Measurements from ENCODE around the gene CACNA1G. TPM values are rescaled to one million over a fixed set of nuclear protein-coding genes. Genes with fewer than 3 reads are reported as not detected.

Gene CACNA1G
- total and polyA plus RNA-seq, 9 donors: 1.0 to 39.1 (median 4.7) TPM

DNA sequence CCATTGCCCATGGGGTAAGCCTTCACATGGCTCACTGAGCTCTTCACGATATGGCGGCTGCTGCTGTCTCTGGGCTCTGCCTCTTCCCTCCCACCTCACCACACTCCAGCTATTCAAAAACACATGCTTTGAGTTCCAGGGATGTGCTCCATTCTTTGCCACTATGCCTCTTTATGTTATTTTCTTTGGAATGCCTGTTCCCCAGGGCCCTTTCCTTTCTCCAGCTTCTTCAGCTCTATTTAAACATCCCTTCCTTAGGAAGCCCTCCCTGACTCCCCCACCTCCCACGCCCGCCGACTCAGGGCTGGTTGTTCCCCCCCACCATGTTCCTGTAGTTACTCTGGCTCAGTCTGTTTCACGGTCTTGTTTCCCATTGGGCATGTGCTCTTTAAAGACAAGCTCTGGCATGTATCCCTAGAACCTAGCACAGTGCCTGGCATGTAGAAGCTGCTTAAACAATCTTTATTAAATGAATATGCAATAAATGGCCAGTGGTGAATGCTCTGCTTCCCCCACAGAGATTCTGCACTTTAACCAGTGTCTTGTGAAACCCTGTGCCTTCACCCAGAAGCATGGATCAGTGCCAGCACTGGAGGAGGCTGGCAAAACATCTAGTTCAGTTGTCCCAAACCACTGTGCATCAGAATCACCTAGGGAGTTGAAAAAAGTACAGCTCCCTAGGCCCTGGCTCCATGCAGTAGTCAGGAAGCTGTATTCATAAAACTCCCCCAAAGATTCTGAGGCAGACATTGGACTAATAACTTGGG lies 45.4 kb upstream of the CACNA1G start:
- H3K4me3 ChIP-seq: no peak overlapping the region
- H3K4me1 ChIP-seq (ENCODE audit: insufficient read depth): peaks cover 33% of the 10 kb centered on the region
- no peaks in the 10 kb centered on the region for H3K9me3 ChIP-seq
- H3K27ac ChIP-seq: peak overlapping the region in 1 of 2 donors; percentile 49
- peak; percentile 55 to 78 (median 68) for DNase-seq
- no peaks in the 10 kb centered on the region for H3K27me3 ChIP-seq
- intact Hi-C loops (cut with DNase I): no loop called here
- TF ChIP-seq, protein P1, sequence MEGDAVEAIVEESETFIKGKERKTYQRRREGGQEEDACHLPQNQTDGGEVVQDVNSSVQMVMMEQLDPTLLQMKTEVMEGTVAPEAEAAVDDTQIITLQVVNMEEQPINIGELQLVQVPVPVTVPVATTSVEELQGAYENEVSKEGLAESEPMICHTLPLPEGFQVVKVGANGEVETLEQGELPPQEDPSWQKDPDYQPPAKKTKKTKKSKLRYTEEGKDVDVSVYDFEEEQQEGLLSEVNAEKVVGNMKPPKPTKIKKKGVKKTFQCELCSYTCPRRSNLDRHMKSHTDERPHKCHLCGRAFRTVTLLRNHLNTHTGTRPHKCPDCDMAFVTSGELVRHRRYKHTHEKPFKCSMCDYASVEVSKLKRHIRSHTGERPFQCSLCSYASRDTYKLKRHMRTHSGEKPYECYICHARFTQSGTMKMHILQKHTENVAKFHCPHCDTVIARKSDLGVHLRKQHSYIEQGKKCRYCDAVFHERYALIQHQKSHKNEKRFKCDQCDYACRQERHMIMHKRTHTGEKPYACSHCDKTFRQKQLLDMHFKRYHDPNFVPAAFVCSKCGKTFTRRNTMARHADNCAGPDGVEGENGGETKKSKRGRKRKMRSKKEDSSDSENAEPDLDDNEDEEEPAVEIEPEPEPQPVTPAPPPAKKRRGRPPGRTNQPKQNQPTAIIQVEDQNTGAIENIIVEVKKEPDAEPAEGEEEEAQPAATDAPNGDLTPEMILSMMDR (IDR thresholded peaks at IDR 0.05): no peak
- TF ChIP-seq POLR2A (IDR thresholded peaks at IDR 0.05): no peak
- TF ChIP-seq EP300 (IDR thresholded peaks at IDR 0.05): no peak
- 8 to 13% (median 13%) methylated on average over 6 of the region's 6 CpGs for WGBS, 3 donors
- no peaks in the 10 kb centered on the region for H3K36me3 ChIP-seq

DNA sequence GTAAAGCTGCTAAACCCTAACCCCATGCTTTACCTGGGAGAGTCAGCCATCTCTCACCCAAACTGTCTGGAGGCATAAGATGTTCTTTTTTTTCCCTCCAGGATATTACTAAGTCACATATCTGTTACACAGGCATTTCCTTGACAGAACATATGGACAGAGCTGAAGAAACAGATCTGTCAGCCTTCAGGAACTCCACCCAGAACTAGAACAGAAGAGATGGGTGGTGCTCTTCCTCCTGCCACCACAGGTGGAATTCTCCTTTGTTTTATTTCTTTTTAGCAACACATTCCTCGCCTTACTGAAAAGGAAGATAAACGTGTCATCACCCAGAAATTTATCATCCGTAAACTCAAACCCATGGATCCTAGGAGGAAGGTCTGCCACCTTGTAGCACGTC lies 43.5 kb upstream of the CACNA1G start:
- no peak overlapping the region for H3K4me3 ChIP-seq
- intact Hi-C loops (cut with DNase I): no loop called here
- 81 to 96% (median 93%) methylated on average over 4 of the region's 4 CpGs for WGBS, 3 donors
- DNase-seq: no peak
- H3K27ac ChIP-seq: peak overlapping the region in 1 of 2 donors; percentile 40
- no peaks in the 10 kb centered on the region for H3K9me3 ChIP-seq
- H3K36me3 ChIP-seq: no peaks in the 10 kb centered on the region
- TF ChIP-seq EP300 (IDR thresholded peaks at IDR 0.05): no peak
- TF ChIP-seq, protein P1 (IDR thresholded peaks at IDR 0.05): no peak
- TF ChIP-seq POLR2A (IDR thresholded peaks at IDR 0.05): no peak
- no peaks in the 10 kb centered on the region for H3K27me3 ChIP-seq
- peaks cover 28% of the 10 kb centered on the region for H3K4me1 ChIP-seq (ENCODE audit: insufficient read depth)

DNA sequence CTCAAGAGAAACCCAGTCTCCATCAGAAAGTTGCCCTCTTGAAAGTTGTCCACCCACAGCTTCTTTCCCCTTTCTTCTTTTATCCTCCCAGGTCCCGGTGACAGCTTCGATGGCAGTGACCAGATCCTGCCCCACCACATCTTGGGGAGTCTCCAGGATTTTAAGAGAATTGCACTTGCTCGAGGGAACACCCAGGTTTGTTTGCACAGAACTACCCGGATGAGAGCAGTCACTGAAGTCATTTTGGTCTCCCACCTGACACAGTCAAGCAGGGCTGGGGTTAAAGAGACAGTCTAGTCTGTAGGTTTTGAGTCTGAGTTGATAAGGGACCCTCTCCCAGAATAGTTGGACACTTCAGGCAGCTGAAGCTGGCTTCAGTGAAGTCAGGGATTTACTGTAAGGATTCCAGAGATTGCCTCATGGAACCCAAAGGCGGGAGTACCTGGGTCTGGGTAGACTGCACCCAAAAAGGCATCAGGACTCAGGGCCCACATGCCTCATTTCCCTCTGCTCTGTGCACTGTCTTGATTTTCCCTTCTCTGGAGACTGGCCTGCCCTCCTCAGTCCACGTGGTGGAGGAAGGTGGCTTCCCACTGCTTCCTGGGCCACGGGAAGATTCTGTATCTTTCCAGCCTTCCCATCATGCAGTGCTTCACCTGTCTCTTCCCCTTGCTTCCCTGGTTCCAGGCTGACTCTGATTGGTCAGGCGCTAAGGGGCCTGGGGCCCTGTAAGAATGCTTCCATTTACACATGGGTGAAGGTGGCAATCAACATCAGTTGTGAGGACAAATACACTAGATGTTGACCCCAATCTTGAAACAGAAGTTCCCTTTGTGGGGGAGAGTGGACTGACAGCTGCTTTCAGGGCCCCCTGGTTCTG lies 42.8 kb upstream of the CACNA1G start:
- DNase-seq: no peak
- Histone ChIP-seq H3K4me3 (no peak overlapping the region), H3K9me3 (no peaks in the 10 kb centered on the region), H3K27me3 (no peaks in the 10 kb centered on the region), H3K4me1 (ENCODE audit: insufficient read depth) (peaks cover 28% of the 10 kb centered on the region), H3K27ac (peak overlapping the region; percentile 71 to 73), H3K36me3 (no peaks in the 10 kb centered on the region)
- TF ChIP-seq POLR2A (IDR thresholded peaks at IDR 0.05) (no peak), EP300 (IDR thresholded peaks at IDR 0.05) (no peak)
- TF ChIP-seq, protein P1 (IDR thresholded peaks at IDR 0.05): no peak
- intact Hi-C loops (cut with DNase I): no loop called here
- whole genome bisulfite sequencing, 3 donors: 86 to 89% (median 87%) methylated on average over 8 of the region's 8 CpGs

DNA sequence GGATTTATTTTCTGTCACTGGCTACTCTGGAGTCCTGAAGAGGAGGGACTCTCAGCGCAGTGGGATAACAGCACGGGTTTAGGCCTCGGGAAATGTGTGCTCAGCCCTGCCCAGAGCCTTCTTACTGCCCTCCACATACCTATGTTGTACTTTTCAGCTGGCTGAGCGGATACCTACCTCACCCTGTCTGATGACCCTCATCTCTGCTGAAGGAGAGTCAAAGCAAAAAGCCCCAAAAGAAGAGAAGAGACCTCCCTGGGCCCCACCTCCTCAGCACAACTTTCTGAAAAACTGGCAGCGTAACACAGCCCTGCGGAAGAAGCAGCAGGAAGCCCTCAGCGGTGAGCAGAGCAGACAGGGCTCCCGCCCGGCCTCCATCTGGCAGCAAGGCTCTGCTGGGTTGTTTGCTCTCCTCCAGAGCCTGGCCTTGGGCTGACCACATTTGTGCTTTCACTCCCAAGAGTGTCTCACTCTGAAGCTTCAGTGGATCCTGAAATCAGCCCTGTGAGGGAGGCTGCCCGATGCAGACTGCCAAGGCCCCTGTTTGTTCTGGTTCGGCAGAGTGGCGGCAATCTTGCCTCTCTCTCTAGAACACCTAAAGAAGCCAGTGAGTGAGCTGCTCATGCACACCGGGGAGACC lies 42.0 kb upstream of the CACNA1G start:
- peaks cover 25% of the 10 kb centered on the region for H3K4me1 ChIP-seq (ENCODE audit: insufficient read depth)
- no peaks in the 10 kb centered on the region for H3K36me3 ChIP-seq
- H3K9me3 ChIP-seq: no peaks in the 10 kb centered on the region
- peak overlapping the region; percentile 71 to 73 for H3K27ac ChIP-seq
- intact Hi-C loops (cut with DNase I): no loop called here
- no peaks in the 10 kb centered on the region for H3K27me3 ChIP-seq
- H3K4me3 ChIP-seq: no peak overlapping the region
- WGBS, 3 donors: 17 to 33% (median 29%) methylated on average over 13 of the region's 13 CpGs
- TF ChIP-seq, protein P1 (IDR thresholded peaks at IDR 0.05): no peak
- TF ChIP-seq EP300 (IDR thresholded peaks at IDR 0.05) (no peak), POLR2A (IDR thresholded peaks at IDR 0.05) (no peak)
- peak; percentile 73 to 87 (median 78) for DNase-seq
